IMR-90 (cell line): ENCODE data around the gene SMIM22.

ENCODE experiments used
- CTCF ChIP-seq: conservative IDR thresholded peaks from 2 replicates; pipeline ENCODE4 v1.5.1; 2012; ENCODE audit warnings: mild to moderate bottlenecking, low read depth, low read length, improper control_type of control experiment
- RFX5 ChIP-seq: IDR thresholded peaks from 2 replicates; pipeline ENCODE4 v1.8.0; 2012; ENCODE audit warnings: low read depth, mild to moderate bottlenecking, low read length, moderate library complexity

- TF ChIP-seq RFX5 (no peak), CTCF (no peak)
Observed at GRCh38 chr16:4778050-4778392, 17.1 kb upstream of the SMIM22 start.
